WTC11 (cell line): ENCODE measurements around the gene SEBOX.

Experiments
- ARID4B ChIP-seq: sonication (generic); formaldehyde crosslinking; IDR thresholded peaks from 2 replicates; pipeline ENCODE4 v1.8.0; 2023; ENCODE audit warnings: missing genetic modification reagents, mild to moderate bottlenecking, borderline replicate concordance
- ATF6 ChIP-seq: sonication (generic); formaldehyde crosslinking; IDR thresholded peaks from 2 replicates; pipeline ENCODE4 v1.8.1; 2023; ENCODE audit warnings: mild to moderate bottlenecking, missing genetic modification reagents
- CTCF ChIP-seq: fragments of 200-600 bp; IDR thresholded peaks from 2 replicates; pipeline ENCODE4 v1.8.0; 2022; ENCODE audit warnings: antibody characterized with exemption
- E2F5 ChIP-seq: sonication (generic); formaldehyde crosslinking; IDR thresholded peaks from 2 replicates; pipeline ENCODE4 v1.8.1; 2022; ENCODE audit warnings: mild to moderate bottlenecking, moderate library complexity, missing genetic modification reagents
- ESRRA ChIP-seq: sonication (generic); formaldehyde crosslinking; IDR thresholded peaks from 2 replicates; pipeline ENCODE4 v1.8.1; 2022; ENCODE audit warnings: mild to moderate bottlenecking, missing genetic modification reagents, borderline replicate concordance
- FOXP1 ChIP-seq: sonication (generic); formaldehyde crosslinking; IDR thresholded peaks from 2 replicates; pipeline ENCODE4 v1.8.0; 2022; ENCODE audit warnings: missing genetic modification reagents, mild to moderate bottlenecking, moderate library complexity, borderline replicate concordance
- KAT7 ChIP-seq: sonication (generic); formaldehyde crosslinking; IDR thresholded peaks from 2 replicates; pipeline ENCODE4 v1.8.1; 2023; ENCODE audit warnings: missing genetic modification reagents, mild to moderate bottlenecking, borderline replicate concordance
- MAX ChIP-seq: sonication (generic); formaldehyde crosslinking; IDR thresholded peaks from 2 replicates; pipeline ENCODE4 v1.8.0; 2022; ENCODE audit warnings: mild to moderate bottlenecking, missing genetic modification reagents
- SMAD3 ChIP-seq: sonication (generic); formaldehyde crosslinking; IDR thresholded peaks from 2 replicates; pipeline ENCODE4 v1.8.0; 2022; ENCODE audit warnings: missing genetic modification reagents, mild to moderate bottlenecking, borderline replicate concordance
- SP1 ChIP-seq: sonication (generic); formaldehyde crosslinking; conservative IDR thresholded peaks from 2 replicates; pipeline ENCODE4 v1.8.1; 2022; ENCODE audit warnings: missing genetic modification reagents
- TEAD4 ChIP-seq: sonication (generic); formaldehyde crosslinking; IDR thresholded peaks from 2 replicates; pipeline ENCODE4 v1.8.0; 2022; ENCODE audit warnings: mild to moderate bottlenecking, missing genetic modification reagents
- TF ChIP-seq, protein P1 (sequence below): sonication (generic); formaldehyde crosslinking; IDR thresholded peaks from 2 replicates; pipeline ENCODE4 v1.8.1; 2023; ENCODE audit warnings: mild to moderate bottlenecking, moderate library complexity, missing genetic modification reagents

GRCh38 chr17:28370035-28370743, 5.2 kb upstream of the SEBOX start, which contains the start of gene VTN:
- no peak for TF ChIP-seq ESRRA (CRISPR knock-in tag)
- no peak for TF ChIP-seq CTCF
- no peak for TF ChIP-seq KAT7 (CRISPR knock-in tag)
- no peak for TF ChIP-seq MAX
- TF ChIP-seq SP1 = no peak
- no peak for TF ChIP-seq FOXP1 (CRISPR knock-in tag)
- no peak for TF ChIP-seq E2F5 (CRISPR knock-in tag)
- no peak for TF ChIP-seq SMAD3
- TF ChIP-seq TEAD4 (CRISPR knock-in tag) = no peak
- TF ChIP-seq ARID4B (CRISPR knock-in tag) = no peak
- TF ChIP-seq ATF6 (CRISPR knock-in tag) = no peak
- TF ChIP-seq, protein P1, sequence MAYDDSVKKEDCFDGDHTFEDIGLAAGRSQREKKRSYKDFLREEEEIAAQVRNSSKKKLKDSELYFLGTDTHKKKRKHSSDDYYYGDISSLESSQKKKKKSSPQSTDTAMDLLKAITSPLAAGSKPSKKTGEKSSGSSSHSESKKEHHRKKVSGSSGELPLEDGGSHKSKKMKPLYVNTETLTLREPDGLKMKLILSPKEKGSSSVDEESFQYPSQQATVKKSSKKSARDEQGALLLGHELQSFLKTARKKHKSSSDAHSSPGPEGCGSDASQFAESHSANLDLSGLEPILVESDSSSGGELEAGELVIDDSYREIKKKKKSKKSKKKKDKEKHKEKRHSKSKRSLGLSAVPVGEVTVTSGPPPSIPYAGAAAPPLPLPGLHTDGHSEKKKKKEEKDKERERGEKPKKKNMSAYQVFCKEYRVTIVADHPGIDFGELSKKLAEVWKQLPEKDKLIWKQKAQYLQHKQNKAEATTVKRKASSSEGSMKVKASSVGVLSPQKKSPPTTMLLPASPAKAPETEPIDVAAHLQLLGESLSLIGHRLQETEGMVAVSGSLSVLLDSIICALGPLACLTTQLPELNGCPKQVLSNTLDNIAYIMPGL = no peak
